HPDE6-E6E7 (cell line): ENCODE results near the gene SULT2B1.
"Not testable (repeated sequence)": the region's sequence is repeated elsewhere in the genome, so short reads cannot be mapped to it uniquely, and the experiment has no call there.

Experiments
- DNase-seq: peaks from one replicate; pipeline ENCODE4 v3.0.0; 2011; ENCODE audit warnings: missing footprints; ENCODE audit errors: extremely low spot score

Gene SULT2B1

DNA sequence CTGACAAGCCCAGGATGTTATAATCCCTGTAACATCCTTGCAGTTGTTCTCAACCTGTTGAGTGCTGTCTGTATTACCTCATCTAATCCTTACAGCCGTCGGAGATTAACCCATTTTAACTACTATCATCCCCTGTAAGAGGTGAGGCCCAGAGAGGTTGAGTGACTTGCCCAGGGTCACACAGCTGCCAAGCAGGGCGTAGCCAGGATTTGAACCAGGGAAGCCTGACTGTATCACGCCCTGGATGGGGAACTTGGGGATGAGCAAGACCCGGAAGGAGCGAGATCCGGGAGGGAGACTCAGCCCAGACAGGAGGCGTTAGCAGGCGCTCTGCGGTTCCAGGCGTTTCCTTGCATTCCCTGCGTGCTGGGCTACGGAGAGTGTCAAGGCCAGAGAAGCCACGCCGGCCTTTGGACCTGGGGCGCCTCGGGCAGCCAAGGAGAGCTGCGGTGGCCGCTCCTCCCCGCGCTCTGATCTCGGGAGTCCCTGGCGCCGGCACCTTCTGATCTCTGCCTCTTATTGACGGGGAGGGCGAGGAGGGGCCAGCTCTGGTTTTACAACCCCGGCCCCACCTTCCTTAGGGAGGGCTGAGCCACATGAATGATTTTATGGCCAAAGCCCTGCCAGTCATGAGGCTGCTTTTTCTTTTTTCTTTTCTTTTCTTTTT lies 6.2 kb downstream of the SULT2B1 start:
- DNase-seq = no peak

- DNase-seq = no peak
Observed at GRCh38 chr19:48560095-48560530, 8.1 kb downstream of the SULT2B1 start.

GRCh38 chr19:48561412-48561811 lies 9.4 kb downstream of the SULT2B1 start:
- no peak for DNase-seq

GRCh38 chr19:48565090-48565489 lies 13.1 kb downstream of the SULT2B1 start:
- no peak for DNase-seq

DNA sequence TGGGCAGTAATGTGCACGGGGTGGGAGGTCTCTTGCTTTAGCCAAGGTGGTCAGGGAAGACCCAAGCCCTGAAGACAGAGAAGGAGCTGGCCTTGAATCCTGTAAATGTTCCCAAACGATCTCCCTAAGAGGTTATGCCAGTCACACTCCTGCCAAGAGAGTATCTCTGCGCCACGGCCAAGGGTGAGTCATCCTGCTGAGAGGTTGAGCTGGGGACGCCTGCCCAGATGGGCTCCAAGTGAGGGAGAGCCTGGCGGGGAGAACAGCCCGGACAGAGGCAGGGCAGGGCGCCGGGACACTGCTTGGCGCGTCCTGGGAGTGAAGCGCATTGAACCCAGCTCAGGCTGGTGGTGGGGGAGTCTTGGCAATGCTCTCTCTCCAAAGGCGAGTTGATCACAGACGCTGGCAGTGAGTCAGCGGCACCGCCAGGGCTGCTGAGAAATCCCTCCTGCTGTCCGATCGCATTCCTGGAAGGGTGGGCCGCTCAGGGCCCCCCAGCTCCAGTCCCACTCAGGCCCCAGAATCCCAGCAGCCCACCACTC lies 16.4 kb downstream of the SULT2B1 start:
- DNase-seq = peak; percentile 90

GRCh38 chr19:48569814-48570213 lies 17.8 kb downstream of the SULT2B1 start:
- no peak for DNase-seq

DNA sequence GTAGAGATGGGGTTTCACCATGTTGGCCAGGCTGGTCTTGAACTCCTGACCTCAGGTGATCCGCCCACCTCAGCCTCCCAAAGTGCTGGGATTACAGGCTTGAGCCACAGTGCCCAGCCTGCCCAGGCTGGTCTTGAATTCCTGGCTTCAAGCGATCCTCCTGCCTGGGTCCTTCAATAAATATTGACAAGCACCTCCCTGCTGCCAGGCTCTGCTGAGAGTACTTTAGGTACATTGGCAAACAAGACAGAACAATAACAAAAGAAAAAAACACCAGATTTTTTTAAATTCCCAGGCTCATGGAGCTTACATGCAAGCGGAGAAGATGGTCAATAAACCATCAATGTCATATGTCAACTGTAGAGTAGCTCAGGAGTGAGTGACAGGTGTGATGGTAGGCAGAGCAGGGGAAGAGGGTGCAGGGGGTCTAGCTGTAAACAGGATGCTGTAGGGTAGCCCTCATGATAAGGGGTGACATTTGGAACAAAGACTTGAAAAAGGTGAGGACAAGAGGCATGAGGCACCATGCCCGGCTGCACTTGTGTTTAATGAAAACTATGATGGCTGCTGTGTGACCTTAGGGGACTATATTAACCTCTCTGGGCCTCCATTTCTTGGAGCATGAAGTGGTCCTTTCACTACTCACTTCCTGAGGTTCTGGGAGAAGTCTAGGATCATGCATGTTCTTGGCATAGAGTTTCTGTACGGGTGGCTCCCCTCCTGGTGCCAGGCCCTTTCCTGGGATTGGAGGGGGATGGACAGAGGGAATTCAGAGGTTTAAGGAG lies 19.6 kb downstream of the SULT2B1 start:
- no peak for DNase-seq

DNA sequence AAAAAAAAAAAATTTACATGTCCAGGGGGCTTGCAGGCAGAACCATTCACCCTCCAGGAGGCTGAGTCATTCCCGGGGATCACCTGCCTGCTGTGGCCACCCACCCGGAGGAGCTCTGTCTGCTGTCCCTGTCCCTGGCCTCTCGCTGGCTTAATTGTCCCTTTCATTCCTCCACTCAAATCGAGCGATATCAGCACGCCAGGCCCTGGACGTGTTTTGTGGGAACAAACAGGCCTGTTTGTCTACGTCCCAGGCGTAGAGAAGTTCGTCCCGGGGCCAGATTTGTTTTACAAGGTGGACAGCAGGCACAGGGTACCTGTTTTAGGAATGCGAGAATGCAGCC lies 21.2 kb downstream of the SULT2B1 start:
- no peak for DNase-seq

- DNase-seq = no peak
Observed at GRCh38 chr19:48575931-48576622, 24.1 kb downstream of the SULT2B1 start.

- DNase-seq = not testable (repeated sequence)
Observed at GRCh38 chr19:48577908-48578307, 25.9 kb downstream of the SULT2B1 start.

- no peak for DNase-seq
Observed at GRCh38 chr19:48578891-48579290, 26.9 kb downstream of the SULT2B1 start.

GRCh38 chr19:48582168-48582567 lies 30.2 kb downstream of the SULT2B1 start:
- no peak for DNase-seq

GRCh38 chr19:48587387-48587786 lies 35.4 kb downstream of the SULT2B1 start:
- no peak for DNase-seq

- peak; percentile 83 for DNase-seq
Observed at GRCh38 chr19:48588670-48589401, 36.9 kb downstream of the SULT2B1 start.

- no peak for DNase-seq
Observed at GRCh38 chr19:48591021-48591420, 39.0 kb downstream of the SULT2B1 start.

GRCh38 chr19:48595171-48595570 lies 43.2 kb downstream of the SULT2B1 start:
- no peak for DNase-seq

- DNase-seq = no peak
Observed at GRCh38 chr19:48595833-48596232, 43.9 kb downstream of the SULT2B1 start.

DNA sequence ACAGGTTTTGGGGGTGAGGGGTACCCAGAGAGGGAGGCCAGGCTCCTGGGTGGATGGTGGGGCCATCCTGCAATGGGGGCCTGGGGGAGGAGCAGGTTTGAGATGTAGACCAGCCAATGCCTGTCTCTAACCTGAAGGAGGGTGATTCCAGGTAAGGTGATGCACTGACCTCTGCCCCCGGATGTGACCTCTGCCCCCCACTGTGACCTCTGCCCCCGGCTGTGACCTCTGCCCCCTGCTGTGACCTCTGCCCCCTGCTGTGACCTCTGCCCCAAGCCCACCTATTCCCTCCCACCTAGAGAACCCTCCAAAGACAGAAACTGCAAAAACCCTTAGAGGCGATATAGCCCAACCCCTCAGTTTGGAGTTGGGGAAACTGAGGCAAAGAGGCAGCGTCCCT lies 44.3 kb downstream of the SULT2B1 start:
- DNase-seq = no peak

- no peak for DNase-seq
Observed at GRCh38 chr19:48596679-48597465, 44.9 kb downstream of the SULT2B1 start.

- DNase-seq = no peak
Observed at GRCh38 chr19:48598996-48599700, 47.2 kb downstream of the SULT2B1 start.
